Endodermal cell (in vitro differentiated cells): Measurements from ENCODE around the gene MUC6. TPM values are rescaled to one million over a fixed set of nuclear protein-coding genes. Genes with fewer than 3 reads are reported as not detected.

Experiments
- DNase-seq: peaks from one replicate; pipeline ENCODE4 v3.0.0-alpha.2; 2017
- H3K27ac ChIP-seq: 2 replicates; pipeline ENCODE4 v1.5.1; 2013; ENCODE audit warnings: mild to moderate bottlenecking, low read depth, low read length, moderate library complexity
- H3K27me3 ChIP-seq: 2 replicates; pipeline ENCODE4 v1.6.1; 2013; ENCODE audit warnings: mild to moderate bottlenecking, low read length, moderate library complexity; ENCODE audit not compliant: insufficient read depth, control insufficient read depth, poor library complexity, severe bottlenecking
- H3K36me3 ChIP-seq: 2 replicates; pipeline ENCODE4 v1.7.0; 2013; ENCODE audit warnings: mild to moderate bottlenecking, low read length, moderate library complexity; ENCODE audit not compliant: control insufficient read depth, insufficient read depth
- H3K4me1 ChIP-seq: one replicate; pipeline ENCODE4 v1.7.0; 2013; ENCODE audit warnings: low read length; ENCODE audit not compliant: control insufficient read depth, insufficient read depth
- H3K4me3 ChIP-seq: 2 replicates; pipeline ENCODE4 v1.5.1; 2013; ENCODE audit warnings: mild to moderate bottlenecking, low read length, moderate library complexity
- H3K9ac ChIP-seq: 2 replicates; pipeline ENCODE4 v1.6.1; 2013; ENCODE audit warnings: mild to moderate bottlenecking, low read length, moderate library complexity; ENCODE audit not compliant: poor library complexity, severe bottlenecking; ENCODE audit errors: extremely low read depth
- H3K9me3 ChIP-seq: 2 replicates; pipeline ENCODE4 v1.6.1; 2013; ENCODE audit warnings: mild to moderate bottlenecking, low read length, moderate library complexity; ENCODE audit not compliant: control insufficient read depth
- H3K27ac Mint-ChIP-seq: 2 replicates; pipeline ENCODE4 v1.8.0; 2020; ENCODE audit warnings: mixed read lengths
- H3K27me3 Mint-ChIP-seq: 2 replicates; pipeline ENCODE4 v1.8.0; 2021; ENCODE audit warnings: mild to moderate bottlenecking, mixed read lengths; ENCODE audit not compliant: insufficient read depth
- H3K36me3 Mint-ChIP-seq: 2 replicates; pipeline ENCODE4 v1.8.0; 2020; ENCODE audit warnings: low read depth, mixed read lengths
- H3K4me1 Mint-ChIP-seq: 2 replicates; pipeline ENCODE4 v1.8.0; 2020; ENCODE audit warnings: mixed read lengths
- H3K4me3 Mint-ChIP-seq: 2 replicates; pipeline ENCODE4 v1.8.0; 2020; ENCODE audit warnings: mild to moderate bottlenecking, moderate library complexity, mixed read lengths
- H3K9me3 Mint-ChIP-seq: 2 replicates; pipeline ENCODE4 v1.8.0; 2020; ENCODE audit warnings: mild to moderate bottlenecking, mixed read lengths
- CTCF ChIP-seq: fragments of 200-600 bp; sonication (generic); conservative IDR thresholded peaks from 2 replicates; pipeline ENCODE4 v1.5.0; 2021; ENCODE audit warnings: antibody characterized with exemption, mild to moderate bottlenecking
- WGBS, 2 experiments: methylation state at CpG; one replicate each; pipeline versions ENCODE4 v1.1.5 to v1.1.7; 2013; ENCODE audit warnings: missing lambda C conversion rate in 2 of 2, mixed read lengths in 1 of 2; ENCODE audit not compliant: insufficient coverage in 1 of 2, insufficient read length in 1 of 2; 5-methylcytosine and 5-hydroxymethylcytosine counted together
- total RNA-seq, 2 donors: library from RNA; stranded (reverse); fragmentation: NEBNext Ultra II Directional in 1 of 2; extraction: Animal tissue kit (Norgen Biotek cat#: 25700) in 1 of 2; gene quantifications; 2 replicates in 1 of 2; 3 replicates in 1 of 2; pipeline ENCODE4 v1.2.1, GENCODE V29; 2021

The MUC6 gene
- total RNA-seq, 2 donors from 2014 or later: 0.26 to 0.40 TPM

- peaks cover 15% of the 10 kb centered on the region for H3K9me3 Mint-ChIP-seq
- Histone ChIP-seq H3K4me1 (no peaks in the 10 kb centered on the region), H3K4me3 (no peak overlapping the region), H3K9ac (no peak overlapping the region), H3K36me3 (peaks cover 14% of the 10 kb centered on the region), H3K27me3 (no peaks in the 10 kb centered on the region), H3K27ac (peak overlapping the region; percentile 38), H3K9me3 (no peaks in the 10 kb centered on the region)
- no peak overlapping the region for H3K27ac Mint-ChIP-seq
- H3K36me3 Mint-ChIP-seq: peaks cover 40% of the 10 kb centered on the region
- DNase-seq: no peak
- no peaks in the 10 kb centered on the region for H3K27me3 Mint-ChIP-seq
- no peak for TF ChIP-seq CTCF
- H3K4me1 Mint-ChIP-seq: no peaks in the 10 kb centered on the region
- 90 to 93% methylated on average over 11 to 28 of the region's 28 CpGs for WGBS, 2 experiments
- no peak overlapping the region for H3K4me3 Mint-ChIP-seq
Measured at GRCh38 chr11:1012740-1013630, 23.5 kb downstream of the MUC6 start.

- Histone ChIP-seq H3K27ac (no peak overlapping the region), H3K9ac (no peak overlapping the region), H3K4me1 (no peaks in the 10 kb centered on the region), H3K4me3 (no peak overlapping the region), H3K9me3 (no peaks in the 10 kb centered on the region), H3K27me3 (no peaks in the 10 kb centered on the region), H3K36me3 (peaks cover 19% of the 10 kb centered on the region)
- Mint-ChIP-seq H3K9me3 (peaks cover 10% of the 10 kb centered on the region), H3K4me1 (no peaks in the 10 kb centered on the region), H3K27ac (no peak overlapping the region), H3K27me3 (no peaks in the 10 kb centered on the region), H3K4me3 (no peak overlapping the region), H3K36me3 (peaks cover 37% of the 10 kb centered on the region)
- no peak for DNase-seq
- 94 to 98% methylated on average over 9 to 17 of the region's 17 CpGs for WGBS, 2 experiments
- TF ChIP-seq CTCF: no peak
Measured at GRCh38 chr11:1012291-1012690, 24.2 kb downstream of the MUC6 start.

DNA sequence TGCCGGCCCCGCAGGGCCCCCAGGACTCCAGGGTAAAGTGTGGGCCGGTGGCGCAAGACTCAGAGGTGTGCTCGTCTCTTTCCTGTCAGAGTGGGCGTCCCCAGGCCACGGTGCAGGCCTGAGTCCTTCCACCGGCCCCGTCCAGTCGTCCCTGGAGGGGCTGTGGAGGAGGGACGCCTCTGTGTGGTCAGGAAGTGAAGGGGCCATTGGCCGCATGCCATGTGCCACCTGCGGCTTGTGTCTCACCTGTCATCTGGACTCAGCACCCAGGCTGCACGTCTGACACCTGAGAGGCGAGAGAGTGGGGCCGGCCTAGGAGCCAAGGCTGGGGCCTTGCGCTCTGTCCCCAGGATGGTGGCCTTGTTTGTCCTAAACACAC lies 25.2 kb downstream of the MUC6 start:
- no peak overlapping the region for H3K4me3 ChIP-seq
- 95 to 96% methylated on average over 8 to 17 of the region's 17 CpGs for WGBS, 2 experiments
- no peak for DNase-seq
- H3K27me3 ChIP-seq: no peaks in the 10 kb centered on the region
- Mint-ChIP-seq H3K9me3 (peaks cover under 1% of the 10 kb centered on the region), H3K4me3 (no peak overlapping the region), H3K27ac (no peak overlapping the region), H3K4me1 (no peaks in the 10 kb centered on the region), H3K36me3 (peaks cover 30% of the 10 kb centered on the region), H3K27me3 (no peaks in the 10 kb centered on the region)
- no peaks in the 10 kb centered on the region for H3K4me1 ChIP-seq
- TF ChIP-seq CTCF: no peak
- H3K36me3 ChIP-seq: peaks cover 29% of the 10 kb centered on the region
- H3K9me3 ChIP-seq: no peaks in the 10 kb centered on the region
- H3K9ac ChIP-seq: no peak overlapping the region
- H3K27ac ChIP-seq: no peak overlapping the region
